ENCODE measurements around the gene EMP2.
"Not testable (repeated sequence)": the region's sequence is repeated elsewhere in the genome, so short reads cannot be mapped to it uniquely, and the experiment has no call there.

Gene EMP2

GRCh38 chr16:10562361-10562899, 18.0 kb downstream of the EMP2 start:
- TF ChIP-seq, protein P1, sequence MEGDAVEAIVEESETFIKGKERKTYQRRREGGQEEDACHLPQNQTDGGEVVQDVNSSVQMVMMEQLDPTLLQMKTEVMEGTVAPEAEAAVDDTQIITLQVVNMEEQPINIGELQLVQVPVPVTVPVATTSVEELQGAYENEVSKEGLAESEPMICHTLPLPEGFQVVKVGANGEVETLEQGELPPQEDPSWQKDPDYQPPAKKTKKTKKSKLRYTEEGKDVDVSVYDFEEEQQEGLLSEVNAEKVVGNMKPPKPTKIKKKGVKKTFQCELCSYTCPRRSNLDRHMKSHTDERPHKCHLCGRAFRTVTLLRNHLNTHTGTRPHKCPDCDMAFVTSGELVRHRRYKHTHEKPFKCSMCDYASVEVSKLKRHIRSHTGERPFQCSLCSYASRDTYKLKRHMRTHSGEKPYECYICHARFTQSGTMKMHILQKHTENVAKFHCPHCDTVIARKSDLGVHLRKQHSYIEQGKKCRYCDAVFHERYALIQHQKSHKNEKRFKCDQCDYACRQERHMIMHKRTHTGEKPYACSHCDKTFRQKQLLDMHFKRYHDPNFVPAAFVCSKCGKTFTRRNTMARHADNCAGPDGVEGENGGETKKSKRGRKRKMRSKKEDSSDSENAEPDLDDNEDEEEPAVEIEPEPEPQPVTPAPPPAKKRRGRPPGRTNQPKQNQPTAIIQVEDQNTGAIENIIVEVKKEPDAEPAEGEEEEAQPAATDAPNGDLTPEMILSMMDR (IDR thresholded peaks at IDR 0.05; ENCODE audit: insufficient read depth, low read length, poor library complexity, severe bottlenecking), result no peak
- no peak for DNase-seq (ENCODE audit: extremely low read depth, insufficient read length)
- no peaks in the 10 kb centered on the region for H3K27me3 ChIP-seq (replicated peaks; ENCODE audit: control insufficient read depth, insufficient read depth, low read length)
- no peak overlapping the region for H3K4me3 ChIP-seq (replicated peaks; ENCODE audit: low read depth, low read length)
- H3K36me3 ChIP-seq (ENCODE audit: control insufficient read depth, insufficient read depth, low read length), result no peaks in the 10 kb centered on the region

DNA sequence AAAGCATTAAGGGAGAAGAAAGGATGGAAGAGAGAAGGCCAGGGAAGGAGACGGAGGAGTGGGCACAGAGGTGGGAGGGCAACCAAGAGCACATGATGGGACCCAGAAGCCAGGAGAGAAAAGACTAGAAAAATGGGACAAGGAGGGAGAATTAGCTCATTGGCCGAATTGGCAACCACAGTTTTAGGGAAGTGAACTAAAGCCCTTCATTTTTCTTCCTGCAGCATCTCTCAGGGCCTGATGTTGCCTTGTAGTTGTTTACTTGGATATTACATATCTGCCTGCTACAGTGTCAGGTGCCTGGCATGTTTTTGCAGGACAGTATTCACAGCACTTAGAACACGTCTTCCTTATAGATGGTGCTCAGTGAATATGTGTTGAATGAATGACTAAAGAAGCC, 19.0 kb downstream of the EMP2 start:
- H3K36me3 ChIP-seq (ENCODE audit: control insufficient read depth, insufficient read depth, low read length), result no peaks in the 10 kb centered on the region

DNA sequence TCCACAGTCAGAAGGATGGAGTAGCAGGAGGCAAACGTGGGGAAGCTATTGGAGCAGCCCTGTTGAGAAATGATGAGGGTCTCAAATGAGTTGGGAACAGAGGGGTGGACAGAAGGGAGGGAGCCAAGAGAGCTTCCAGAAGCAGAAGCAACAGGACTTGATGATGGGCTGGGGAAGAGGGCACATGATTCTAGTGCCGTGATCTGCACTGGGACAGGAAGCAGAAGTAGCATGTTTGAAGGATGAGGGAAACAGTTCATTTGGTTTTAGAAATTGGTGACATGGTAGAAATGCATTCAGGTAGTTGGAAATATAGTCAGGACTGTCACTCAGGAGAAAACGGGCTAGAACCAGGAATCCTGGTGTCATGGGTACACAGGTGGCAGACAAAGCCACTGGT, 19.4 kb downstream of the EMP2 start:
- Histone ChIP-seq H3K27me3 (replicated peaks; ENCODE audit: control insufficient read depth, insufficient read depth, low read length) (no peaks in the 10 kb centered on the region), H3K36me3 (ENCODE audit: control insufficient read depth, insufficient read depth, low read length) (no peaks in the 10 kb centered on the region), H3K4me3 (replicated peaks; ENCODE audit: low read depth, low read length) (no peak overlapping the region)
- DNase-seq (ENCODE audit: extremely low read depth, insufficient read length), result no peak
- TF ChIP-seq, protein P1 (IDR thresholded peaks at IDR 0.05; ENCODE audit: insufficient read depth, low read length, poor library complexity, severe bottlenecking), result no peak

More for the DNA sequence above, 19.0 kb downstream of the EMP2 start:
- no peak for DNase-seq (ENCODE audit: extremely low read depth, insufficient read length)
- no peak overlapping the region for H3K4me3 ChIP-seq (replicated peaks; ENCODE audit: low read depth, low read length)
- TF ChIP-seq, protein P1 (IDR thresholded peaks at IDR 0.05; ENCODE audit: insufficient read depth, low read length, poor library complexity, severe bottlenecking), result no peak
- no peaks in the 10 kb centered on the region for H3K27me3 ChIP-seq (replicated peaks; ENCODE audit: control insufficient read depth, insufficient read depth, low read length)

DNA sequence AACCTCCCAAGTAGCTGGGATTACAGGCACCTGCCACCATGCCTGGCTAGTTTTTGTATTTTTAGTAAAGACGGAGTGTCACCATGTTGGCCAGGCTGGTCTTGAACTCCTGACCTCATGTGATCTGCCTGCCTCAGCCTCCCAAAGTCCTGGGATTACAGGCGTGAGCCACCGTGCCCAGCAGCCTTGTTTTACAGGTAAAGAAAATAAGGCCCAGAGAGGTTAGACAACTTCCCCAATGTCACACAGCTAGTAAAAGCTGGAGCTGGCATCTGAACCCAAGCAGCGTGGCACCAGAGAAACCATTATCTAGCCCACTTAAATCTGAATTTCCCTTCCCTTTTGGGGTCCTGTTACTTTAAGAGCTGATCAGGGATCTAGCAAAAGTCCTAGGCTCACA, 20.6 kb downstream of the EMP2 start:
- not testable (repeated sequence) for H3K27me3 ChIP-seq (replicated peaks; ENCODE audit: control insufficient read depth, insufficient read depth, low read length); DNase-seq (ENCODE audit: extremely low read depth, insufficient read length); H3K36me3 ChIP-seq (ENCODE audit: control insufficient read depth, insufficient read depth, low read length); H3K4me3 ChIP-seq (replicated peaks; ENCODE audit: low read depth, low read length)

GRCh38 chr16:10558746-10559641, 21.4 kb downstream of the EMP2 start:
- DNase-seq (ENCODE audit: extremely low read depth, insufficient read length), result no peak
- Histone ChIP-seq H3K36me3 (ENCODE audit: control insufficient read depth, insufficient read depth, low read length) (no peaks in the 10 kb centered on the region), H3K27me3 (replicated peaks; ENCODE audit: control insufficient read depth, insufficient read depth, low read length) (peaks cover 2% of the 10 kb centered on the region; the same call in 1 of the 2 replicates), H3K4me3 (replicated peaks; ENCODE audit: low read depth, low read length) (no peak overlapping the region)
- TF ChIP-seq, protein P1 (IDR thresholded peaks at IDR 0.05; ENCODE audit: insufficient read depth, low read length, poor library complexity, severe bottlenecking), result no peak

GRCh38 chr16:10558305-10558704, 22.1 kb downstream of the EMP2 start:
- TF ChIP-seq, protein P1 (IDR thresholded peaks at IDR 0.05; ENCODE audit: insufficient read depth, low read length, poor library complexity, severe bottlenecking), result no peak
- Histone ChIP-seq H3K4me3 (replicated peaks; ENCODE audit: low read depth, low read length) (no peak overlapping the region), H3K27me3 (replicated peaks; ENCODE audit: control insufficient read depth, insufficient read depth, low read length) (peaks cover 2% of the 10 kb centered on the region; the same call in 1 of the 2 replicates), H3K36me3 (ENCODE audit: control insufficient read depth, insufficient read depth, low read length) (no peaks in the 10 kb centered on the region)
- no peak for DNase-seq (ENCODE audit: extremely low read depth, insufficient read length)

Data from GM06990 (cell line).